ENCODE data around the gene KIF1C.
A peak's percentile ranks its signal among the peaks of the same experiment; 100 is the strongest.

Gene KIF1C

DNA sequence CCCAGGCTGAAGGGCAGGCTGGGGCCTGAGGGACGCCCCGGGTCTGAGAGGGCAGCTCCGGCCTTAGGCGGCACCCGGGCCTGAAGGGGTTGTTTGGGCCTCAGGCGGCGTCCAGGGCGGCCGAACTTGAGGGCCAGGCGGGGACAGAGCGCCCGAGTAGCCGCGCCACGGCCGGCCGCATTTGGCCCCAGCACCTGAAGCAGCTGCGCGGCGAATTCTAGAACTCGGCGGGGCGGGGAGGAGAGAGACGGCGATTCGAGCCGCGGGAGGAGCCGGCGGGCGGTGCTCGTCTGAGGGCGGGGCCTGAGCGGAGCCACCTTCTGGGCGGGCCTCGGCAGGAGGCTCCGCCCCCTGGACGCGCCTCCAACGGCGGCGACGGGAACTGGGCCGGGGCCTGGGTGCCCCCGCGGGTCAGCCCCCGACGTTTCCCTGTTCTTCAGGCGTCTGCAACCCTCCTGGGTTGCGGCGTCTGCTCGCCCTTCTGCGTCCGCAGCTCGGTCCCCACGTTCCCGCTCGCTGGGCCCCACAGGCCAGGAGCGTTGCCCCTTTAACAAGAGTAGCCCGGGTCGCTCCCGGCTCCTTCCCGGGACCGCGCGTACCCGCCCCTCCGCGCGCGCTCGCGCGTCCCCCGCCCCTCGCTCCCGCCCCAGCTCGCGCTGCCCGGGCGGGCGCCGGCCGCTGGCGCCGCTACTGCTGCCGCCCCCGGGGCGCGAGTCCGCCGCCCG, at the start of gene KIF1C, which contains the start of gene INCA1:
TSS of gene KIF1C (plus strand) at position 649 of the 725 bp plus-strand sequence. CDS start 2,297 bp downstream, outside the sequence.
TSS of gene INCA1 (minus strand) at position 221 of the 725 bp plus-strand sequence. CDS start 3,085 bp downstream, outside the sequence.
- DNase-seq (ENCODE audit: low read depth) = peak; percentile 55
- peak within 1 kb of the TSS; percentile 90 for H3K4me3 ChIP-seq (ENCODE audit: low read depth, low read length)

DNA sequence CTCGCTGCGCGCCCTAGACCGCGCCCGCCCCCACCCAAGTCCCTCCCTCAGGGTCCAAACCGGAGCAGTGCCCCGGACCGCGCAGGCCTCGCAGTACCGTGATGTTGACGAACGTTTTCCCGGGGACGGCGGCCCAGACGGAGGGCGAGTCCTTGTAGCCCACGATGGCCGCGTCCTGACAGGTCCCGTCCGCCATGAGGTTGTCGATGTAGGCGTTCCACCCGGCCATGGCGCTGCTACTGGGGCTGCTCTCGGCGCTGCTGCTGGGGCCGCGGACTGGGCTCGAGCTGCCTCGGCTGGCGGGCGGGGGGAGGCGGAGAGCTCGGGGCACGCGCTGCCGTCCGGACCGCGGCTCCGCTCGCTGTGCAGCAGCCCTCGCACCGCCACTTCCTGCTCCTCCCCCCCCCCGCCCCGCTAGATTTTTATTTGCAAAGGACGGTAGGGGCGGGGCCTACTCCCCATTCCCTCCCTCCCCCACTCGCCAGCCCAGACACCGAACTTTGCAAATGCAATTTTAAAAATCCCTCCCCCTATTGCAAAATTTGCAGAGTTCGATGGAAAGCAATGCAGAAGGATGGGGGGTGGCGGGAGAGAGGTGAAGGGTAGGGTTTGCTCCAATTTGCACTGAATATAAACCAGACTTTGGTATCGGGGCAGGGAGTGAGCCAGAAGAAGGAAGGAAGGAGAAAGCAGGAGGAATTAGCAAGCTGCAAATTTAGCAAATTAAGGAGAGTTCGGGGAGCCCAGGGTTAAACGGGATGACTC, 49.4 kb upstream of the KIF1C start, which contains the start of gene PFN1:
TSS of gene PFN1 (minus strand) at position 365 of the 765 bp plus-strand sequence. CDS start at position 229, 136 bp downstream.
- peak; percentile 86 for DNase-seq (ENCODE audit: low read depth)
- H3K4me3 ChIP-seq (ENCODE audit: low read depth, low read length) = peak within 1 kb of the TSS; percentile 97

DNA sequence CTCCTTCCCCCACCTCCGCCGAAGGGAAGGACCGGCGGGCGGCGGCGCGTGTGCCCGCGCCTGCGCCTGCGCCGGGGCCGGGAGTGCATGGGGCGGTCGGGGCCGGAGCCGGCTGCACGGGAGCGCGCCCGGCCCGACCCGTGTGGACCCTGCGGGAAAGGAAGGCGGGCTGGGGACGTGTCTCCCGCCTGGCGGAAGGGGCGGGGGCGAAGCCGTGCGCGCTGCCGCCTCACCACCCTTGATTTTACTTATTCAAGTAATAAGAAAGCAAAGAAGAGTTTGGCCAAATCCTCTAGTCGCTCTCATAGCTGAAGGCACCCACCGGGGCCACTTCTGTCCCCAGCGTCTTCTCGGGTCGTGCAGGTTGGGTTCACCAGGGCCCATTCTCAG, 48.8 kb upstream of the KIF1C start:
- DNase-seq (ENCODE audit: low read depth) = peak; percentile 80

DNA sequence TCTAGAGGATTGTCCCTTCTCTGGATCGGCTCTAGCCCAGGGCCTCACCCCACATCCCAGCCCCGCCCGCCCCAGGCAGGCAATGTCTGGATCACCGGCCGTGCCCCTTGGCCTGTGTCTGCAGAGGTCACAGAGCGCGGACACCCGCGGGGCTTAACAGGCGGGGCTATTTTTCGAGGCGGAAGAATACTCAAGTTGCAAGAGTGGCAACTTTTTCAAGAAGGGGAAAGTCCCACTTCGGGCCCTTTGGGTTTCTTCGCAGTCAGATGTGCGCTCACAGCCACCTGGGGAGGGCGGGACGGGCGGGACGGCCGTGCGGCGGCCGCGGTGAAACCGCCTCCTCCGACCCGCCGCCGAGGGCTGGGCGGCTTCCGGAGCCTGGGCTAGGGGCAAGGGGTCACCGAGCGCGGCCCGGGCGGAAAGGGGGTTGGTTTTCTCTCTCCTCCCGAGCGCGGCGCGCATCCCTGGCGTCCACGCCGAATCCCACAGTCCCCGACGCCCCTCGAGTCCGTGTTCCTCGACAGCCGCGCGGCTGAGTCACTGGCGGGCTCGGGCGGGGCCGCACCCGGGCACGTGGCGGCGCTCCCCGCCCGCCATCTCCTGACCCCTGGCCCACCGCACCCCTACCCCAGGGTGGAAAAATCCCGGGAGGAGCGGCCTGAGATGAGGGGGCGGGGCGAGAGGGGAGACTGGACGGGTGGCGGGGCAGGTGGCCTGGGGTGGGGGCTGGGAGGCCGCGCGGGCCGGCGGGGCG, 48.3 kb upstream of the KIF1C start:
- H3K4me3 ChIP-seq (ENCODE audit: low read depth, low read length) = peak overlapping the region; percentile 97
- no peak for DNase-seq (ENCODE audit: low read depth)

More for the DNA sequence above, 48.8 kb upstream of the KIF1C start:
- H3K4me3 ChIP-seq (ENCODE audit: low read depth, low read length) = peak overlapping the region; percentile 97

DNA sequence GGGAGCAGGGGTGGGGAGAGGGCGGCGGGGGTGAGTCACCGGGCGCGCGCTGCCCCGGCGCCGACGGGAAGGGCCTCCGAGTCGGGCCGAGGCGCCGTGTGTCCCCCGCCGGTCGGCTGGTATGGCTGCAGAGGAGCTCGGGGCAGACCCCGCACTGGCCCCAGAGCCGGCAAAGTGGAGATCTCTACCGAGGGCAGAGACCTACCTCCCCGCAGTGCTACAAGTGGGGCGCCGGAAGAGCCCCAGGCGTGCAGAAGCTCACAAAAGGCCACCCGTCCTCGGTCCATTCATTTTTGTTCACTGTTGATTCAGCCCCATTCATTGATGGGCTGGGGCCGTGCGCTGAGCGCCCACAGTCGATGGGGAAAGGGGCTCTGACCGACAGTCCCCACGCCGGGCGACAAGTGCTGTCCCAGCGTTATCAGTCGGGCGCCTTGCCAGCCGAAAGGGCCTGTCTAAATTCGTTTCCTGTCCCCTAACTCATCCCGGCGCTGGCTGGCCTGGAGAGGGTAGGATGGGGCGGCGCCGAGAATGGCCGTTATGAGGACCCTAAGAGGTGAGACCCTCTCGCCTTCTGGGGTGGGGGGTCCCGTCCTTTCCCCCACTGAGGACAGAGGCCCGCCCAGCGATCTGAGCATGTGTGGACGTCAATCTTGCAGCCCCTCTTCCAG, 47.5 kb upstream of the KIF1C start:
- no peak for DNase-seq (ENCODE audit: low read depth)
- H3K4me3 ChIP-seq (ENCODE audit: low read depth, low read length) = peak overlapping the region; percentile 37

DNA sequence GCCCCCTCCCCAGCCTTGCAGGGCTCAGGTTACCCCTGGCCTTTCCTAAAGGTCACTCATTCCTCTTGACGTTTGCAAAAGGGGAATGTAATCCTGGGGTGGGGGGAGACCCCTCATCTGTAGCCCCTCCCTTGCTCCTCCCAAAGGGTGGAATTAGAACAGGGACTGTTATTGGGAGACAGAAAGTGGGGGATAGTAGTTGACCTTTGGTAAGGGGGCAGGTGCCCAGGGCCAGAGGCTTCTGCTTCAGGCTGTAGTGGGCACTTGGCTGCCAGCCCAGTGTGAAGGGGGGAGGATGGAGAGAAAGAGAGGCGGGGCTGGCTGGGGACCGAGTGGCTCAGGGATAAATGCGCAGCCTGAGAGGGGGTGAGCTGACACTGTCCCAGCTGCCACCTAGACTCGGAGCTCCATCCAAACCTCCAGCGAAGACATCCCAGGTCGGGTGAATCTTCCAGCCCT, 47.0 kb upstream of the KIF1C start, which contains the start of gene ENO3:
TSS of gene ENO3 (plus strand) at position 374 of the 459 bp plus-strand sequence. CDS start 711 bp downstream, outside the sequence.
- peak within 1 kb of the TSS; percentile 37 for H3K4me3 ChIP-seq (ENCODE audit: low read depth, low read length)
- no peak for DNase-seq (ENCODE audit: low read depth)

DNA sequence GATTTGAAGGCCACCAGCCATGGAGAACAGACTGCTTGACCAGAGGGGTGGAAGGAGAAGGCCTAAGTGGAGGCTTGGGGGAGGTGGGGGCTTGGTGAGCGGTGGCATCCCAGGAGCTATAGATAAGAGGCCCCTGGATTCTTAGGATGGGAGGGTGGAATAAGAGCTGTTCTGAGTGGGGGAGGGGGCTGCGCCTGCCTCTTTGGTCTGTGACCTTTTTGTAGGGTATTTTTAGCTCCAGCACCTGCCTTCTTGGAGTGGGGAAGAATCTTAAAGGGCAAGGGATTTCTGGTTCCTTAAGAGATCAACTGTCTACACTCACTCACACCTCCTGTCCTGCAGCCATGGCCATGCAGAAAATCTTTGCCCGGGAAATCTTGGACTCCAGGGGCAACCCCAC, 46.3 kb upstream of the KIF1C start:
- DNase-seq (ENCODE audit: low read depth) = no peak
- peak overlapping the region; percentile 27 for H3K4me3 ChIP-seq (ENCODE audit: low read depth, low read length)

DNA sequence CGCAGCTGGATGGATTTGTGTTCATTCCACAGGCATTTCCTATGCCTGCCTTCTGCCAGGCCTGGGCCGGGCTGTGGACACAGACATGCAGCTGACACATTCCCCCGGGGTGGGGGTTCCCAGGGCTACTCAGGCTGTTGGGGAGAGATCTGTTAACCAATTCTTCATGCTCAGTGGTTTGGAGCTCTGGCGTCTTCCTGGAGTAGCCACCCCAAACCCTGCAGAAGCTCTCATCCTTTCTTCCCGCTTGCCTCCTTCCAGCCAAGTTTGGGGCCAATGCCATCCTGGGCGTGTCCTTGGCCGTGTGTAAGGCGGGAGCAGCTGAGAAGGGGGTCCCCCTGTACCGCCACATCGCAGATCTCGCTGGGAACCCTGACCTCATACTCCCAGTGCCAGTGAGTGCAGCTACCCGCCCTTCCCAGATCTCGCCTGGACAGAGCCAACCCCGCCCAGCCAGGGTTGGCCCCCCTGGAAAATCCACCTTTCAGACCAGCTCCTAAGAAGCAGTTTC, 44.2 kb upstream of the KIF1C start:
- peak overlapping the region; percentile 17 for H3K4me3 ChIP-seq (ENCODE audit: low read depth, low read length)
- DNase-seq (ENCODE audit: low read depth) = no peak

DNA sequence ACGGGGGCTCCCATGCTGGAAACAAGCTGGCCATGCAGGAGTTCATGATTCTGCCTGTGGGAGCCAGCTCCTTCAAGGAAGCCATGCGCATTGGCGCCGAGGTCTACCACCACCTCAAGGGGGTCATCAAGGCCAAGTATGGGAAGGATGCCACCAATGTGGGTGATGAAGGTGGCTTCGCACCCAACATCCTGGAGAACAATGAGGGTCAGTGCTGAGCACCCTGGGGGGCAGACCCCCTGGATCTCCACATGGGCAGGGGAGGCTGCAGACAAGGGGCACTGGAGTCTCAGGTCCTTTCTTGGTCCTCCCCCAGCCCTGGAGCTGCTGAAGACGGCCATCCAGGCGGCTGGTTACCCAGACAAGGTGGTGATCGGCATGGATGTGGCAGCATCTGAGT, 42.7 kb upstream of the KIF1C start:
- H3K4me3 ChIP-seq (ENCODE audit: low read depth, low read length) = no peak overlapping the region
- no peak for DNase-seq (ENCODE audit: low read depth)

DNA sequence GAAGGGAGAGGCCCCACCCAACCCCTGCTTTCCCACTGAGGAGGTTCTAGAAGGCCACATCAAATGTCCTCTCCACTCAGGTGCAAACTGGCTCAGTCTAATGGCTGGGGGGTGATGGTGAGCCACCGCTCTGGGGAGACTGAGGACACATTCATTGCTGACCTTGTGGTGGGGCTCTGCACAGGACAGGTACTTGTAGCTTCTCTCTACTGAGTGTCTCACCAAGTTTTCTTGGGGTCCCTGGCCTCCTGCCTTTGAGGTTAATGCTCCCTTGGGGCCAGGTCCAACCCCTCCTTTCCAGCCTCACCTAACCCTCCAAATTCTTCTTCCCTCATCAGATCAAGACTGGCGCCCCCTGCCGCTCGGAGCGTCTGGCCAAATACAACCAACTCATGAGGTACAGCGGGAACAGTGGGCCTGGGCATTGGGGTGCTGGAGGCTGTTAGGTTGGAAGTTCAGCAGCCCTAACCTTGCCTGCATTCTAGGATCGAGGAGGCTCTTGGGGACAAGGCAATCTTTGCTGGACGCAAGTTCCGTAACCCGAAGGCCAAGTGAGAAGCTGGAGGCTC, 41.2 kb upstream of the KIF1C start:
- no peak for DNase-seq (ENCODE audit: low read depth)
- H3K4me3 ChIP-seq (ENCODE audit: low read depth, low read length) = no peak overlapping the region

DNA sequence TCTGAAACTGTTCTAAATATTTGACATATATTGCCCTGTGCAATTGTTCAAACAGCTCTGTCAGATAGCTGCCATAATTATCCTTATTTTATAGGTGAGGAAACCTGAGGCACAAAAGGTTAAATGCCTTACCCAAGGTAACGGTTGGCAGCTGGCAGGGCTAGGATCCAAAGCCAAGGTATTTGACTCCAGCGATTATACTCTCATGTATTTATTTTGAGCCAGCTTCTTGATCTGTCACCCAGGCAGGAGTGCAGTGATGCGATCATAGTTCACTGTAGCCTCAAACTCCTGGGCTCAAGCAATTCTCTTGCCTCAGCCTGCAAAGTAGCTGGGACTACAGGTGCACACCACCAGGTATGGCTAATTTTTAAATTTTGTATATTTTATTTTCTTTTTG, 39.6 kb upstream of the KIF1C start:
- no peak for DNase-seq (ENCODE audit: low read depth)
- no peak overlapping the region for H3K4me3 ChIP-seq (ENCODE audit: low read depth, low read length)

DNA sequence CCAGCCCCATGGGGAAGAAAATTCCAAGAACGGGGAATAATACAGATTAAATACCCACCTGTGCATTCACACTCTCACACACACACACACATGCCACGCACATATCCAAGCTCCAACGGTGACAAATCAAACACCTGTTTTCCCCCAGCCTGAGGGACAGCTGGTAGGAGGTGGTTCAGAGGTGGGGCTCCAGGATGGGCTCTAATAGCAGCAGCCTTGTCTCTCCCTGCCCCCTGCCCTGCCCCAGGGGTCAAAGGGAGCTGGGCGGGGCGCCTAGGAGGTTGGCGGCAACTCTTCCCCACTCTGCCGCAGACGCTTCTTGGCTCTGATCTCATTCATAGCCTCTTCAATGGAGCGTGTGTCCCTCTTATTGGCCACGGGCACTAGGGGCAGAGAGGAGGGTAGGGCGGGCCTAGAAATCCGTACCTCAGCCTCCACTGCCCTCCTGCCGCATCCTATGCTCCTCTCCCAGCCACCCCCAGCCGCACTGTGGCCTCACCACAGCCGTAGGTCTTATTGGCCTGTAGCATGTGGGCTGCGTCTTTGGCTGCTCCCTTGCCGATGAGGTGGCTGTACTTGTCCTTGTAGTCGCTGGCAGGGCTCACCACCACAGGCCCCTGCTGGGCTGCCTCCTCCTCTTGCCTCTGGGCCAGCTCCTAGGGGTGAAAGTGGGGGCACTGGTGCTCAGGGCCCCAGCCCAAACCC, 38.3 kb upstream of the KIF1C start:
- DNase-seq (ENCODE audit: low read depth) = no peak
- H3K4me3 ChIP-seq (ENCODE audit: low read depth, low read length) = no peak overlapping the region

DNA sequence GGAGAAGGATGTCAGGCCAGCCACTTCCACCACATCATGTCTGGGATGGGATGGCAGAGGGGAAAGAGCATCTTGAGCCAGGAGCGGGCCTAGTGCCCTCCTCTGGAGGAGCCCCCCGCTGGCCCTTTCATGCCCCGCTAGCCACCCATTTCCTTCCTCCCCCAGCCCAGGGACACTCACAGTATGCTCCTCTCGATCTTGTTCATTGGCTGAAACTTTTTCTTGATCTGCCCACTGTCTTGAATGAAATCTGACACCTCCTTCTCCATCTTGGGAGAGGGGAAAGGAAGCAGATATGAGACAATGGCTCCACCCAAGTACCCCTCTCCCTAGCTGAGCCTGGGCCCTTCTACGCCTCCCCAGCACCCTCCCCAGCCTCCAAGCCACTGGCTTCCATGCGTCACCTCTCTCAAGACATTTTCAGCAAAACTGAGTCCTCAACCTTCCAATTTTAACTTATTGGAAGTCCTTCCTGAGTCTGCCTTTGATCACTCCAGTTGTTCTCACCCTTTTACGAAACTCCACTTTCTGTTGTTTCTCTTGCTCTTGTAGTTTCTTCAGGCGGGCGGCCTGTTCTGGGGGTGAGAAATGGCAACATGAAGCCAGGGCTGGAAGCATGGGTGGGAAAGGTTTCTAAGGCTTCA, 37.3 kb upstream of the KIF1C start:
- no peak for DNase-seq (ENCODE audit: low read depth)
- H3K4me3 ChIP-seq (ENCODE audit: low read depth, low read length) = no peak overlapping the region

DNA sequence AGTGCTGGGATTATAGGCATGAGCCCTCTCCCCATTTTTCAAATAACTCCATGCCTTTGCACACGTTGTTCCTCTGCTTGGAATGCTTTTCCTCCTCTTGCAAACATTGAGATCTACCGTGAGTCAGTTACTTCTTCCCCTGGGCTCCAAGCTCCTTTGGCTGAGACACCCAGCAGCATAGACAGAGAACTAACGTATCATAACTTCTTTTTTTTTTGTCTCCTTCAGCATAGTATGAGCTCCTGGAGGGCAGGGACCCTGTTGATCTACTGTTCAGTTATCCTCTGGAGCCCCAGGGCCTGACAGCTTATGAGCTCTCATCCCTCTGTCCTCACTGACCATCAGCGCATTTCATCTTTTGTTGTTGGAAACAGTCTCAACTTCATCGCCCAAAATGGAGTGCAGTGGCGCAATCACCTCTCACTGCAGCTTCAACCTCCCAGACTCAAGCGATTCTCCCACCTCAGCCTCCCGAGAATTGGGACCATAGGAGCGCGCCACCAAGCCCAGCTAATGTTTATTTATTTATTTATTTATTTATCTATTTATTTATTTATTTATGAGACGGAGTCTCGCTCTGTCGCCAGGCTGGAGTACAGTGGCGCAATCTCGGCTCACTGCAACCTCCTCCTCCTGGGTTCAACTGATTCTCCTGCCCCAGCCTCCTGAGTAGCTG, 32.3 kb upstream of the KIF1C start:
- no peak for DNase-seq (ENCODE audit: low read depth)
- no peak overlapping the region for H3K4me3 ChIP-seq (ENCODE audit: low read depth, low read length)

DNA sequence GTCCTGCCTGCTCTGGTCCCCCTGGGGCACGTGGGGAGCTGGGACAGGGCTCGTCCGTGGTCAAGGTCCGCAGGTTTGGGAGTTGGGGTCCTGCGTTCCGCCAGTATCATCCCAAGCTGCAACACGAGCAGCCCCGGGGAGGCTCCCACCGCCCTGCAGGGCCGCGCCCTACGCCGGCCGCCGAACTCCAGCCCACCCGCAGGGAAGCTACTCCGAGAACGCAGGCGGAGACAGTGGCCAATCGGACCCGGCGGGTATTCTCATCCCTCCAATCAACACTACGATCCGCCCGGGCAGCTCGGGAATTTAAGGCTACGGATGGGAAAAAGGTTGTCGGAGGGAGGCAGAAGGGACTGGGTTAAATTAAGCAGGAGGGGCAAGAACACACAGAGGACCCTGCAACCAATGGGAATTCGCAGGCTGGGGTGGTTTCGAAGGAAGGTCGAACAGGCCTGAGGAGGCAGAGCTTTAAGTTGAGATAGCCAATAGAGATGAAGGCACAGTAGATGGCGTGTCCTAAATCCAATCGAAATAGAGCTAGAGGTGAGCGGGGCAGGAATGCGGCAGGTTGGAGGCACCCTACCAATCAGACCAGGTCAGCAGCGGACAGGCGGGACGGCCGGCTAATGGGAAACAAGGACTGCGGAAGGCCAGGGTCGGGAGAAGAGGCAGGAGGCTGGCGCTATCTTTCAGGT, 30.8 kb upstream of the KIF1C start:
- peak overlapping the region; percentile 75 for H3K4me3 ChIP-seq (ENCODE audit: low read depth, low read length)
- peak; percentile 99 for DNase-seq (ENCODE audit: low read depth)
